GM10266 (cell line): ENCODE data around the gene CXCL17.

Experiments
- DNase-seq: peaks from one replicate; pipeline ENCODE4 v3.0.0; 2012; ENCODE audit errors: extremely low spot score
- CTCF ChIP-seq: IDR thresholded peaks from 2 replicates; pipeline ENCODE4 v1.5.1; 2012; ENCODE audit warnings: mild to moderate bottlenecking, low read depth; ENCODE audit not compliant: control insufficient read depth, insufficient read depth; ENCODE audit errors: missing control alignments

CXCL17 gene

GRCh38 chr19:42422901-42423461, 19.8 kb downstream of the CXCL17 start:
- no peak for DNase-seq
- TF ChIP-seq CTCF, result no peak

- DNase-seq, result no peak
- TF ChIP-seq CTCF, result no peak
Measured at GRCh38 chr19:42422092-42422900, 20.4 kb downstream of the CXCL17 start.

- no peak for DNase-seq
- TF ChIP-seq CTCF, result no peak
Measured at GRCh38 chr19:42421591-42422031, 21.1 kb downstream of the CXCL17 start.

GRCh38 chr19:42421101-42421500, 21.6 kb downstream of the CXCL17 start:
- TF ChIP-seq CTCF, result no peak
- DNase-seq, result no peak

- peak; percentile 92 for TF ChIP-seq CTCF
- peak; percentile 84 for DNase-seq
Measured at GRCh38 chr19:42420055-42420544, 22.6 kb downstream of the CXCL17 start.

GRCh38 chr19:42419309-42419708, 23.4 kb downstream of the CXCL17 start:
- DNase-seq, result no peak
- no peak for TF ChIP-seq CTCF

GRCh38 chr19:42412661-42413076, 30.1 kb downstream of the CXCL17 start:
- DNase-seq, result no peak
- no peak for TF ChIP-seq CTCF
